Upper lobe of right lung (tissue), 1 donor: Measurements from ENCODE around the gene TMEM17. TPM values are rescaled to one million over a fixed set of nuclear protein-coding genes. Genes with fewer than 3 reads are reported as not detected.

Source experiments
- ATAC-seq: fragments of 200-7000 bp; cut with Tn5 transposase; one replicate; pipeline ENCODE4 v1.9.1; 2020; ENCODE audit warnings: mild to moderate bottlenecking, moderate library complexity
- DNase-seq: peaks from one replicate; pipeline ENCODE4 v3.0.0-alpha.2; 2020
- H3K27ac ChIP-seq: fragments of 200-600 bp; one replicate; pipeline ENCODE4 v1.8.0; 2022
- H3K27me3 ChIP-seq: fragments of 200-600 bp; one replicate; pipeline ENCODE4 v1.8.0; 2022; ENCODE audit warnings: mild to moderate bottlenecking
- H3K36me3 ChIP-seq: fragments of 200-600 bp; one replicate; pipeline ENCODE4 v1.8.0; 2022
- H3K4me1 ChIP-seq: fragments of 200-600 bp; one replicate; pipeline ENCODE4 v1.8.0; 2022
- H3K4me3 ChIP-seq: fragments of 200-600 bp; one replicate; pipeline ENCODE4 v1.8.0; 2022; ENCODE audit warnings: mild to moderate bottlenecking
- H3K9me3 ChIP-seq: fragments of 200-600 bp; one replicate; pipeline ENCODE4 v1.8.0; 2022
- intact Hi-C: fragments of 100-400 bp; cut with DNase I; formaldehyde crosslinking; loops from one replicate; pipeline ENCODE4 v1.11.0; 2022
- long read RNA-seq: library from polyadenylated mRNA; unstranded; transcript quantifications from one replicate; pipeline ENCODE4 v2.0.0, GENCODE V29; 2021
- total RNA-seq: library from RNA; stranded (reverse); fragmentation: NEBNext Ultra II Directional; extraction: Animal tissue kit (Norgen Biotek cat#: 25700); gene quantifications from one replicate; pipeline ENCODE4 v1.2.1, GENCODE V29; 2021
- TF ChIP-seq, protein P1 (sequence below): fragments of 200-600 bp; IDR thresholded peaks from one replicate; pipeline ENCODE4 v1.8.0; 2022; ENCODE audit warnings: antibody characterized with exemption
- donor health status: DM: no; HTN: yes; CAD: no; lungs with severe emphysema.

TMEM17 gene, protein sequence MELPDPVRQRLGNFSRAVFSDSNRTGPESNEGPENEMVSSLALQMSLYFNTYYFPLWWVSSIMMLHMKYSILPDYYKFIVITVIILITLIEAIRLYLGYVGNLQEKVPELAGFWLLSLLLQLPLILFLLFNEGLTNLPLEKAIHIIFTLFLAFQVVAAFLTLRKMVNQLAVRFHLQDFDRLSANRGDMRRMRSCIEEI
- 2.0 TPM for total RNA-seq
- long read RNA-seq, partial matches to known transcripts = 0 of 2 reads
- long read RNA-seq, other reads (novel, unspliced or antisense) = 0 of 2 reads

DNA sequence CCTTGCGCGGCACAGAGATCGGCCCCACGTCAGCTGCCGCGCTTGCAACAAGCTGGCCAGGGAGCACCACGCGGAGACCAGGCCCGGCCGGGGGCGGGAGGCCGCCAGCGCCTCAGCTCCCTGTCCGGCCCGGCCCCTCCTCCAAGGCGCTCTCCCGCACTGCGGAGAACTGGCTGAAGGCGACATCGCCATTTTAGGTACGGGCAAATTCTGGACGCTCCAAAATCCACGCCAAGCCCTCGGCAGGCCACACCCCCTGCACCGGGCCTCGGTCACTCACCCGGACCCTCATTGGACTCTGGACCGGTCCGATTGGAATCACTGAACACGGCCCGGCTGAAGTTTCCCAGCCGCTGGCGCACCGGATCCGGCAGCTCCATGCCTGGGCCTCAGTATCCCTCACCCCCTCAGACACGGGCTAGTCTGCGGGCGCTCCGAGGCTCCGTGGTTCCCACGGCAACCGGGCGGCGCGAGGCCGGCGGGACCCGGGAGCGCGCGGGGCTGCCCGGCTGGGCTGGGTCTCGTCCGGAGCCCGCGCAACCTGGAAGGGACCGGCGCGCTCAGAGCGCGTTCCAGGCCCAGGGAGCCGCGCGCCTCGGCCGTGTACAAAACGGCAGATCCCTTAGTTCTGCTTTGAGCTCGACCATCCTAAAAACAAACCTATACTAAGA lies at the start of gene TMEM17:
TMEM17 (minus strand) TSS at position 446 of the 671 bp plus-strand sequence; CDS start at position 380, 66 bp downstream.
- peak within 1 kb of the TSS; percentile 69 for H3K4me3 ChIP-seq
- intact Hi-C loops = no loop called here
- no peaks in the 10 kb centered on the region for H3K27me3 ChIP-seq
- ATAC-seq (peak; percentile 97), DNase-seq (peak; percentile 95)
- TF ChIP-seq, protein P1, sequence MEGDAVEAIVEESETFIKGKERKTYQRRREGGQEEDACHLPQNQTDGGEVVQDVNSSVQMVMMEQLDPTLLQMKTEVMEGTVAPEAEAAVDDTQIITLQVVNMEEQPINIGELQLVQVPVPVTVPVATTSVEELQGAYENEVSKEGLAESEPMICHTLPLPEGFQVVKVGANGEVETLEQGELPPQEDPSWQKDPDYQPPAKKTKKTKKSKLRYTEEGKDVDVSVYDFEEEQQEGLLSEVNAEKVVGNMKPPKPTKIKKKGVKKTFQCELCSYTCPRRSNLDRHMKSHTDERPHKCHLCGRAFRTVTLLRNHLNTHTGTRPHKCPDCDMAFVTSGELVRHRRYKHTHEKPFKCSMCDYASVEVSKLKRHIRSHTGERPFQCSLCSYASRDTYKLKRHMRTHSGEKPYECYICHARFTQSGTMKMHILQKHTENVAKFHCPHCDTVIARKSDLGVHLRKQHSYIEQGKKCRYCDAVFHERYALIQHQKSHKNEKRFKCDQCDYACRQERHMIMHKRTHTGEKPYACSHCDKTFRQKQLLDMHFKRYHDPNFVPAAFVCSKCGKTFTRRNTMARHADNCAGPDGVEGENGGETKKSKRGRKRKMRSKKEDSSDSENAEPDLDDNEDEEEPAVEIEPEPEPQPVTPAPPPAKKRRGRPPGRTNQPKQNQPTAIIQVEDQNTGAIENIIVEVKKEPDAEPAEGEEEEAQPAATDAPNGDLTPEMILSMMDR = no peak
- peak within 1 kb of the TSS; percentile 94 for H3K27ac ChIP-seq
- H3K9me3 ChIP-seq = no peaks in the 10 kb centered on the region
- no peaks in the 10 kb centered on the region for H3K36me3 ChIP-seq
- peaks cover 11% of the 10 kb centered on the region for H3K4me1 ChIP-seq

DNA sequence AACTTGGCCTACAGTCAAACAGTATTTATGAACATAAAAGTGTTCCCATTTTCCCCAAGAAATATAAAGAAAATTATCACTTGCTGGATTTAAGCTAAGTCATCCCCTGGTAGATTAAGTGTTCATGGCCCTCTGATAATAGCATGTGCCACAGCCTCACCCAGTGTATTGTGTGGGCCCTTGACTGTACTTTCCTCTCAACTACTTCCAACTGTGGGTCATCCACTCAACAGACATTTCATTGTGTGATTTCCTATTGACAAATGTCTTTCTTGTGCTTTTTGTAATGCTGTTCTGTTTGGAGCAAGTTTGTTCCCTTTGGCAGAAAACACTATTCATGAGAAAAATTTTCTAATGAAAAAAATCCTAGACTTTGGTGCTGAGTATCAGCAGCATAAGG lies 48.4 kb upstream of the TMEM17 start:
- TF ChIP-seq, protein P1 = no peak
- intact Hi-C loops = no loop called here
- no peaks in the 10 kb centered on the region for H3K27me3 ChIP-seq
- no peak overlapping the region for H3K4me3 ChIP-seq
- H3K4me1 ChIP-seq = no peaks in the 10 kb centered on the region
- H3K36me3 ChIP-seq = no peaks in the 10 kb centered on the region
- H3K27ac ChIP-seq = no peak overlapping the region
- no peak for DNase-seq
- no peak for ATAC-seq
- no peaks in the 10 kb centered on the region for H3K9me3 ChIP-seq

DNA sequence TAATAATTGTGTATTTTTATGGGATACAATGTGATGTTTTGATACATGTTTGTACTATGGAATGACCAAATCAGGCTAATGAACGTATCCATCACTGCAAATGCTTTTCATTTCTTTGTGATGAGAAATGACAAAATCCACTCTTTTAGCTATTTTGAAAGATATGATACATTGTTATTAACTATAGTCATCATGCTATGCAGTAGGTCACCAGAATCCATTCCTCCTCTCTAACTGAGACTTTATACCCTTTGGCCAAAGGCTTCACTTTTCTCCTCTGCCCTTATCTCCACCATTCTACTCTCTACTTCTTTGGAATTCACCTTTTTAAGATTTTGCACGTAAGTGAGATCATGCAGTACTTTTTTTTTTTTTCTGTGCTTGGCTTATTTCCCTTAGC lies 44.5 kb upstream of the TMEM17 start:
- Histone ChIP-seq H3K4me3 (no peak overlapping the region), H3K9me3 (no peaks in the 10 kb centered on the region), H3K36me3 (no peaks in the 10 kb centered on the region), H3K27ac (no peak overlapping the region), H3K27me3 (no peaks in the 10 kb centered on the region), H3K4me1 (no peaks in the 10 kb centered on the region)
- ATAC-seq (no peak), DNase-seq (no peak)
- intact Hi-C loops = no loop called here
- TF ChIP-seq, protein P1 = no peak

DNA sequence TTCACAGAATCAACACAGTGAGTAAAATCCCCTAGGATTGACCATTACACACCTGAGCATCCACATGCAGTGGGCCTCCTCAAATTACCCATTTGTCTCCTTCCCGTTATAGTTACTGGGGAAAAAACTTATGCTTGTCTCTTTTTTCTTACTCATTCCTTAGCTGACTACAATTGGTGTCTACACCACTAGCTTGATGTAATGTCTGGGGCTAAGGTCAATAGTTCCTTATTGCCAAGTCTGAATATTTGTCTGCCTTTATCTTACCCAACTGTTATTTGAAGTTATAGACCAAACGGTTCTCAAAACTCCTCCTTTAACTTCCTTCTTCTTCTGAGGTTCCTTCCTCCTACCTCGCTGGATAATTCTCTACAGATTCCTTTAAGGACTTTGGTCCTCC lies 41.9 kb upstream of the TMEM17 start:
- DNase-seq (no peak), ATAC-seq (no peak)
- H3K4me1 ChIP-seq = no peaks in the 10 kb centered on the region
- TF ChIP-seq, protein P1 = no peak
- H3K9me3 ChIP-seq = no peaks in the 10 kb centered on the region
- no peak overlapping the region for H3K4me3 ChIP-seq
- H3K36me3 ChIP-seq = no peaks in the 10 kb centered on the region
- intact Hi-C loops = no loop called here
- no peaks in the 10 kb centered on the region for H3K27me3 ChIP-seq
- no peak overlapping the region for H3K27ac ChIP-seq

DNA sequence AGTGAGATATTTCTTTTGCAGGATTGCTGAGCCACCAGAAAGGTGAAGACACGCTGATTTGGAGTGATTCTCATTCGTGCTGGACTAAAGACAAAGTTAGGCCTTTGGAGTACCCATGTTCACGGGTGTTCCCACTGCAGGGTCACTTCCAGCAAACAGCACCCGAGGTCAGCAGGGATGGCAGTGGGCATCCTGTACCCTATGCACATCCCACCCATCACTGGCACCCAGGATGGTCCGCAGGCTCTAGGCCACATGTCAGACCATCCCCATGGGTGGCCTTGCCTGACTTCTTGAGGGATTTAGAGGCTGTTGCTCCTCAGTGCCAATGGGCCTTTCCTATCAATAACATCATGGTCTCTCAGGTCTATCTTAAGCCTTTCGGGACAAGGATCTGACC lies 39.3 kb upstream of the TMEM17 start:
- Histone ChIP-seq H3K27ac (no peak overlapping the region), H3K9me3 (no peaks in the 10 kb centered on the region), H3K36me3 (no peaks in the 10 kb centered on the region), H3K4me3 (no peak overlapping the region), H3K4me1 (no peaks in the 10 kb centered on the region), H3K27me3 (no peaks in the 10 kb centered on the region)
- ATAC-seq (peak; percentile 12), DNase-seq (no peak)
- intact Hi-C loops = no loop called here
- TF ChIP-seq, protein P1 = no peak
